Lung microvascular endothelial cell (primary cell): ENCODE results near the gene ELFN1. TPM values are rescaled to one million over a fixed set of nuclear protein-coding genes. Genes with fewer than 3 reads are reported as not detected.

Experiments
- DNase-seq, 2 donors: peaks; one replicate each; pipeline versions ENCODE4 v3.0.0 to v3.0.0-alpha.2; 2010; ENCODE audit warnings: low read depth in 2 of 2
- total RNA-seq: library from RNA; depleted of rRNA; stranded (reverse); fragments of >200 nt; gene quantifications from 2 replicates; pipeline ENCODE4 v1.2.1, GENCODE V29; 2014

ELFN1 gene
- total RNA-seq, 1 donor from 2014 or later: under 0.01 TPM

DNA sequence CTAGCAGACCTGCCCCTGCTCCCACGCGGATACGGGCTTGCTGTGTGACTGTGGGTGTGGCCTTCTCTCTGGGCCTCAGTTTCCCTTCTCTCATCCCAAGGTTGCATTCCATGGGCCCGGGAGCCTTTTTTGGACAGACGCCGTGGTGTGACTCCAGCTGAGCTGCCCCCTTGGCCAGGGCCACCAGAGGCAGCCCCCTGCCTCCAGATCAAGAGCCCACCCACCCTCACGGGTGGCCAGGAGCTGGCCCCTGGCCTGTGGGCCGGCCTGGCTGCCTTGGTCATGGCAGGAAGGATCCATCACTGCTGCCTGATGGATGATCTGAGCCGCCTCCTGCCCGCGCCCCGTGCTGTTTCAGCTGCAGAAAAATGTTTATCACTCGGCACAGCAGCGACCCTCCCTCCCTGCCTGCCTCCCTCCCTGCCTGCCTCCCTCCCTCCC lies 27.8 kb upstream of the ELFN1 start:
- DNase-seq: no peak

GRCh38 chr7:1643270-1644092 lies 26.6 kb upstream of the ELFN1 start:
- DNase-seq: no peak

- DNase-seq: no peak
Observed at GRCh38 chr7:1644341-1645070, 25.6 kb upstream of the ELFN1 start.

DNA sequence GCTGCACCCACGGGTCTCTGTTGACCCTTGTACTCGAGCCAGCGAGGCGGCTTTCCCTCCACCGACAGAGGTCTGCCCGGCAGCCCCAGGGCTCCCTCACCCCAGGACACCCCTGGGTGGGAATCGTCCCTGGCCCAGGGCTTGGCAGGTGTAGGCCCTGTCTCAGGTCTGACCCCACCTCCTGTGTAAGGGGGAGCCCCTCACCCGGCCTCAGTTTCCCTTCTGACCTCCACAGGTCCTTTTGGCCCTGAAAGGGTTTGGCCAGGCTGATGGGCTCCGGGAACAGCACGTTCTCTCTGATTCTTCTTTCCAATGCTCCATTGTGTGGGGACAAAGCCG lies 25.0 kb upstream of the ELFN1 start:
- DNase-seq: no peak

GRCh38 chr7:1645476-1645875 lies 24.6 kb upstream of the ELFN1 start:
- DNase-seq: no peak

DNA sequence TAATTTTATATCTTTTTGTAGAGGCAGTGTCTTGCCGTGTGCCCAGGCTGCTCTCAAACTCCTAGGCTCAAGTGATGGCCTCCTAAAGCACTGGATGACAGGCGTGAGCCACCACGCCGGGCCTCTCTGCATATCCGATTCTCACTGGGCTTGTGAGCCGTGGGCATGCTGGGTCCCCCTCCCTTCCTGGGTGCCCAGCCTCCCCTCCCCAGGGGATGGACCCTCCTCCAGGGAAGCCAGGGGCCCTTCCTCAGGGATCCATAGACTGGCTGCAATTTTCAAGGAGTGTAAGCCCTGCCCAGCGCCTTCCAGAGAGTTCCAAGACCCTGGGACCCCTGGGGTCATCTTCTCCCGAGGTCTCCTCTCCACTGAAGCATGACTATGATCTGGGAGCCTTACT lies 23.7 kb upstream of the ELFN1 start:
- DNase-seq: no peak

DNA sequence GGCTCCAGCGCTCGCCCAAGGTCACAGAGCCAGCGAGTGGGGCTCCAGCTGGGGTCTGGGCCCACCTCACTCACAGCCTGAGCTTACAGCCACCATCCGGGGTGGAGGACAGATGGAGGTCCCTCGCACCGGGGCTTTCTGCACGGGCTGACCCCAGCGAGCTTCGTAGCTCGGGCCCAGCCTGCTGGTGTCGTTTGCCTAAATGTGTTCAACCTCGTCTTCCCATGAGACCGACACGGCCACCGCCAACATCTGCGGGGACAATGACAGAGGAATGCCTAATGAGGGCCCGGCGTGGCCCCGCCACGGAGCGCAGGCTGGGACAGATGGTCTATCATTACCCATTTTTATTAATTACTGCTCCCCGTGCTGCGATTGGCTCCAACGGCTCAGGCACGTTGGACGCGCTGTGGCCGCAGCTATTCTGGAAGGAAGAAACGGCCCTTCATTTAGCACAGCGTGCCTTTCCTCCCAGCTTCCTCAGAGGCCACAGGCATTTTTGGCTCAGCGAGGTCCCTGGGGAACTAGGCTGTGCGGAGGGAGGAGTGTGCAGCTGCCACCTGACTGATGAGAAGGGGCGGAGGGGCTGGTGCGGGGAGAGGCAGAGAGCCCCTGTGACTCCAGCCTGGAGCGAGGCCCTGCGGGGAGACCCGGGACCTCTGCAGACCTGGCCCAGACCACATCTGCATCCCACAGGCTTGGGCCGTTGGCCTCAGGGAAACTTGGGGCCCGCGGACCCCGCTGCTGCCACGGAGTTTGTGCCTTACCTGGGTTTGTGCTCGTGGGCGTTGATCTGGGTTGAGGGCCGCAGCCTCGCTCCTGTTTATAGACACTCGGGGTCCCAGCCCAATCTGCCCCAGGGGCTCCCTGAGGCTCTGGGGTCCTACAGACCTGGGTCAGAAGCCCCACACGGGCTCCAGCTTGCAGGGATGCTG lies 22.9 kb upstream of the ELFN1 start:
- no peak for DNase-seq

DNA sequence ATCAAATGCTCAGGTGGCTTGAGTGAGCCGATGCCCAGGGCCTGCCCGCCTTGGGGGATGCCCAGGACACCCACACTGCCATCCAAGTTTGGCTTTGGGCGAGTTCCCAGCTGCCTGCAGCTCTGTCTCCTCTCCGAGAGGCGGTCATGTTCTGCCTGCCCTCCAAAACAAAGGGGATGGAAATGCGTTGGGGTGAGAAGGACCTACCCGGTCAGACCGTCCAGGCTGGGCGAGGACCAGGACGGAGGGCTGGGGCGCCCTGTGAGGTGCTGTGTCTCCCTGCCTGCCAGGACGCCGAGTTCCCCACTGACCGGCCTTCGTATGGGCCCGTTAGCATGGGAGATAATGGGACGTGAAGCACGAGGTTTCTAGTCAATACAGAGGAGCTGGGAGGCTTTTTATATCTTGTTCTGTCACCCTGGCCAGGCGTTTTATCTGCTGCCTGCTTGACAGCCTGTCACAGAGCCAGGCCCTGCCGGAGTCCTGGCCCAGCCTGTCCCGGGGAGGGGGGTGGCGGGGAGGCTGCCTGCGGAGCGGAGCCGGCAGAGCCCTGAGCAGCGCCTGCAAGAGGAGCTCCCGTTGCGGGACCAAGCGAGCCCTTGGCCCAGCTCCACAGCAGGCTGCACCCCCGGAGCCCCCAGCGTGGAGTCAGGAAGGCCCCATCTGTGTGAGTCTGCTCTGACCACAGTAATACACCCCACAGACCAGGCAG lies 22.0 kb upstream of the ELFN1 start:
- DNase-seq: no peak

- DNase-seq: no peak
Observed at GRCh38 chr7:1649751-1650326, 20.2 kb upstream of the ELFN1 start.

GRCh38 chr7:1650363-1651030 lies 19.6 kb upstream of the ELFN1 start:
- DNase-seq: no peak

DNA sequence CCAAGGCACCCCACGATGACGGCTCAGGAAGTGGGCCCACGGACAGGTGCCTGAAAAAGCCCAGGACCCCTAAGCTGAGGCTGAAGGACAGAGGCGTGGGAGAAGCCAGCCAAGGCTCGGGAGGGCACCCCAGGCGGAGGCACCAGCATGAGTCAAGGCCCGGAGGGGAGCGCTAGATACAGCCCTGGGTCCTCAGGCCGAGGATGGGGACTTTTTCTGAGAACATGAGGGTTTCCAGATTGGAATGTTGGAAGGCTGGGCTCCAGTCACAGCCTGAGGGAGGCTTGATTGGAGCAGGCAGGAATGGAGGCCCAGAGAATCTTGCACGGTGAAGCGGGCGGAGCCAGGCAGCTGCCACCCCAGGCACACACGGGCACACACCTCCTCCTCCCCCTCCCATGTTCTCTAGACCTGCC lies 19.0 kb upstream of the ELFN1 start:
- no peak for DNase-seq

DNA sequence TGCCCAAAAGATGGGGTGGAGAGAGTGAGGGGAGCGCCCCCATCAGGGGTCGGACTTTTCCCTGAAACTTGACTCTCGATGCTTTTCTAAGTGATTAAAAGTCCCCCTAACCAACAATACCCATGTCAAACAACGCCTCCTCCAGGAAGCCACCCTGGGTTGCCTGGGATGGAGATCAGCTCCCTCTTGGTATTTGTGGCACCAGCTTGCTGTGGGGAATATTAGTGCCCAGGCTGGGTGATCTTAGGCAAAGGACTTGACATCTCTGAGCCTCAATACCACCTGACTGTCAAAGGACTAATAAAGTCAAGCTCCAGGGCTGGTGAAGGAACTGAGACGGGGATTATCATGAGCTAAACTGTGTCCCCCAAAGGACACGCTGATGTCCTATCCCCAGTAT lies 18.2 kb upstream of the ELFN1 start:
- no peak for DNase-seq

DNA sequence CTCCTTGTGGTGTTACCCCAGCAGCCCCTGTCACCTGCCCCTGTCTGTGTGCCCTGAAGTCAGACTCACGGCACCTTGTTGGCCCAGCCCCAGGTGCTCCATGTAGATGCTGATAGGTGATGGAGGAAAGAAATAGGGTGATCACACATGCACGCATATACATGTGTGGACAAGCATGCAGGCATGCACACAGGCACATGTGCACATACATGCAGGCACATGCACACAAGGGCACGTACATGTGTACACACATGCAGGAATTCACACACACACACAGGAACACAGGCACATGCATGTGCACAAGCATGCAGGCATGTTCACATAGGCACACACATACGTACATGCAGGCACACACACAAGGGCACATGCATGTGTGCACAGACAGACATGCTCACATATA lies 16.6 kb upstream of the ELFN1 start:
- no peak for DNase-seq

- no peak for DNase-seq
Observed at GRCh38 chr7:1654111-1654510, 16.0 kb upstream of the ELFN1 start.

- DNase-seq: no peak
Observed at GRCh38 chr7:1654738-1655475, 15.2 kb upstream of the ELFN1 start.

DNA sequence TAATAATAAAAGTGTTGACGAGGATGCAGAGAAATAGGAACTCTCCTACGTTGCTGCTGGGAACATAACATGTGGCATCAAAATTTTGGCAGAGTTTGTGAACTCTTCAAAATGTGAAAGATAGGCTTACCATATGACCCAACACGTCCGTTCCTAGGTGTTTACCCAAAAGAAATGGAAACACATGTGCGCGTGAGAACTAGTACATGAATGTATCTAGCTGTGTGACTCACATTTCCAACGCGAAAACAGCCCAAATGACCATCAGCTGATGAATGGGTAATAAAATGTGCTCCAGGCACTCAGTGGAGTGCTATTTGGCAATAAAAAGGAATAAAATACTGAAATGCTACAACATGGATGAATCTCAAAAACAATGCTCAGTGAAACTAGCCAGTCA lies 10.4 kb upstream of the ELFN1 start:
- no peak for DNase-seq

- DNase-seq: no peak
Observed at GRCh38 chr7:1661461-1661860, 8.6 kb upstream of the ELFN1 start.

GRCh38 chr7:1662101-1662500 lies 8.0 kb upstream of the ELFN1 start:
- no peak for DNase-seq

DNA sequence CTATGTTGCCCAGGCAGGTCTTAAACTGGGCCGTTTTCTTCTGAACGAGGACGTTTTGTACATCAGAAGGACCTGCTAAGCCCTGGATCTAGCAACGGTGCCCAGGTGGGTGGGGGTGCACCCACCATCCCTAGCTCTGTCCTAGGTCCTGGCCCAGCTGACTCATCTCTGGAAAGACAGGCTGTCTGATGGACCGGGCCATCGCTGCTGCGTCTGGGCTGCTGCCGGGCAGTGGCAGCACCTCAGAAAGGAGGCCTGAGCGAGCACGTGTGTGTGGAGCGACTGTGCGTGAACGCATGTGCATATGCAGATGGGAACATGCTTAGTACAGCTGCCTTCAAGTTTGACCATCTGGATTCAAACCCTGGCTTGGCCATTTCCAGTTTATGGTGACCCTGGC lies 7.3 kb upstream of the ELFN1 start:
- DNase-seq: no peak

GRCh38 chr7:1663223-1663622 lies 6.9 kb upstream of the ELFN1 start:
- DNase-seq: no peak
